ENCODE data around the gene PTPN3. TPM values are rescaled to one million over a fixed set of nuclear protein-coding genes. Genes with fewer than 3 reads are reported as not detected.

PTPN3 gene
- total RNA-seq, 1 experiment from 2014 or later: 0.29 TPM

DNA sequence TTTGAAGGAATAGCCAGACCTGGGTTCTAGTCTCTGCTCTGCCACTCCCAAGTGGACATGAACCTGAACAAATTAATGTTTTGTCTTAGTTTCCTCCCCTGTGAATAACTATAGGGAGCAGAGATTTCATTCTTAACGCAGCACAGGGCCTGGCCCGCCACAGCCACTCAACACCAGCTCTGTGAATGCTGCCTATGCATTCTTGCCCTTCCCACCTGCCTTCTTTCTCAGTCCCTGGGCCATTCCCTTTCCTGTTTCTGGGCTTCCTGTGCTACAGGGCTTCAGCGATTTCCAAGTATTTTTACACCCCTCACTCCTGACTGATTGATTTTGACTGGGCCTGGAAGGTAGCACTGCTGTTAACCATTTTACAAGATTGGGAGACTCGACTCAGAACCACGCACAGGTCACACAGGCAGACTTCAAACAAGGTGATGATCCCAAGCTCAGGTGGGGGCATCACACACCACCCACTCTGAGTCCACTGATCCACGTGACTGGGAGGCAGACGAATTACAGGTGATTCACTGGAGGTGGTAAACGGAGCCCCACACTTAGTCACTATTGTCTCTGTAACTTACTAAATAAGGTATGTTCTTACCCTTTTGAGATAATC is 21.4 kb downstream of the PTPN3 start:
- DNase-seq (ENCODE audit: low read depth): no peak

DNA sequence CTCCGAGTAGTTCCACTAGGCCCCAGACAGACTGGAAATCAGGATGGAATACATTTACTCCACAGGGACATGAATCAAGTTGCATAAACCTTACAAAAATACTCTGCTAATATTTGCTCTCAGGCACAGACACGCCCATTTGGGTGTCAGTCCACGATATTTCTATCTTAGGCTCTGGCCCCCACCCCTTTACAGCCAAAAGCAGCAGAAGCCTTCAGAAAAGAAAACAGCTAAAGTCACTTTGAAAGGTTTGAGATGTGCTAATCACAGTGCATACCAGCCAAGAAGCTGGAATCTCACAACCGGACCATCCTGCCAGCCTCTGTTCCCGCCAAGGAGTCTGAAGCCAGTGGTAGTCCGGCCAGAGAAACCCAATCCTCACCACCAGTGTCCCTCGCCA is 22.6 kb downstream of the PTPN3 start:
- no peak for DNase-seq (ENCODE audit: low read depth)

GRCh38 chr9:109474944-109475343 is 23.2 kb downstream of the PTPN3 start:
- DNase-seq (ENCODE audit: low read depth): no peak

DNA sequence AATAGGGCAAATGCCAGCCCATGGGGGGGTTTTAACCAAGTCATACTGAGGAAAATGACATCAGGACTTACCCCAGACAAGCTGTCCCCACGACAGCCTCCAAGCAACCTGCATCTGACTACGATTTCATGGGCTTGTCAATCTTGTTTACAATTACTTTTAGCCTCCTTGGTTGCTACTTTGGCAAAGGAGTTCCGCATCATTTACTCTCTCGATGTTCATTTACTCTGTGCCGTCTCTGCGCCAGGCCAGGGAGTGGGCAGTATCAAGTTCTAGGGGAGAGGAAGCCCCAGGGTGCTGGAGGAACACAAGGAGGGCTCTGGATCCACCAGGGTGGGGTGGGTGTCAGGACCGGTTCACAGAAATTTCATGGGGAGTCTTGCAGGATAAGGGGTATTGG is 23.9 kb downstream of the PTPN3 start:
- DNase-seq (ENCODE audit: low read depth): no peak

DNA sequence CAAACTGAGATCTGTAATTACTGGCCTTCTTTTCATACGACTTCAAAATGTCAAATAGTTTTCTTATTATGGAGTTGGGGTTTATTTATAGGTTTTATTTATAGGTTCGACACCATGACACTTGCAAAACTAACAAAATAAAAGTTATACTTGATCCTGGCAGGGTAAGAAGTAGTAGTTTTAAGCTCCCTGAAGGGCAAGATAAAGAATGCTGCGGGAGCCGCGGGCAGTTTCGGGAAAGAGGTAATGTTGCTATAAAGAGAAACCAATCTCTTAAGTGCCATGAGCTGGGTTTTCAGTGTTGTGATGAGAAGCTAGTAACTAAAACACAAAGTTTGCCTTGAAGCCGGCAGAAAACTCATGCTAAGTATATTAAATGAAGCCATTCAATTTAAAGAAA is 24.8 kb downstream of the PTPN3 start:
- no peak for DNase-seq (ENCODE audit: low read depth)

- no peak for DNase-seq (ENCODE audit: low read depth)
These were observed 26.4 kb downstream of the PTPN3 start for GRCh38 chr9:109471475-109472393.

DNA sequence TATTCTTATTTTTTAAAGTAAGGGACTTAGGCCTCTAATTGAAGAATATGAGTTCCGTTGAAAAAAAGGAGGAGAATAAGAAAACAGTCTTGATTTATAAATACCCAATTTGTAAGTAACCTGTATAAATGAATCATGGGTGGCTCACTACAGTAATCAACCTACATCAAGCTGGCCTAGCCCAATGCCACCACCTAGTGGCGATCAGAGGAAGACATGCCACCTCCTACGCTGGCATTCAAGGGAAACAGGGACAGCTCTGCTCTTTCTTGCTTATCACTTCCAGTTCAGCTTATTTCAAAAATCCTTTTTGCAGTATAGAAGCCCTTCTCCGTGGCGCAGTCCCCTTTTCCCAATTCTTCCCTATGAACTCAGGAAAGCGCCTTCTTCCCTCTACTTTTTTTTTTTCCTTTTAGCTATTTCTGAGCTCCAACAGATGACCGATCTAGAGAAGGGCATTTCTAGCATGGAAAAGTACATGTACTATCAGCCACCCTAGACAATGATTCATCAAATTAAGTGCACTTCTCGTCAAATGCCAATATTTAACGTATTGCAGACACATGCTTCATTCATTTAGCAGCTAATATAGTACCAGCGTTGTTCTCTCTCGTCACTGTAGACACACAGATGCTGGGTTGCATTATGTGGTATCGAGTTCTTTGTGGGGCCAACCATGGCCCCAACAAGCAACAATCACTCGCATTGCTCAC is 28.3 kb downstream of the PTPN3 start:
- DNase-seq (ENCODE audit: low read depth): peak; percentile 55

GRCh38 chr9:109468927-109469326 is 29.2 kb downstream of the PTPN3 start:
- no peak for DNase-seq (ENCODE audit: low read depth)

GRCh38 chr9:109467936-109468335 is 30.2 kb downstream of the PTPN3 start:
- no peak for DNase-seq (ENCODE audit: low read depth)

DNA sequence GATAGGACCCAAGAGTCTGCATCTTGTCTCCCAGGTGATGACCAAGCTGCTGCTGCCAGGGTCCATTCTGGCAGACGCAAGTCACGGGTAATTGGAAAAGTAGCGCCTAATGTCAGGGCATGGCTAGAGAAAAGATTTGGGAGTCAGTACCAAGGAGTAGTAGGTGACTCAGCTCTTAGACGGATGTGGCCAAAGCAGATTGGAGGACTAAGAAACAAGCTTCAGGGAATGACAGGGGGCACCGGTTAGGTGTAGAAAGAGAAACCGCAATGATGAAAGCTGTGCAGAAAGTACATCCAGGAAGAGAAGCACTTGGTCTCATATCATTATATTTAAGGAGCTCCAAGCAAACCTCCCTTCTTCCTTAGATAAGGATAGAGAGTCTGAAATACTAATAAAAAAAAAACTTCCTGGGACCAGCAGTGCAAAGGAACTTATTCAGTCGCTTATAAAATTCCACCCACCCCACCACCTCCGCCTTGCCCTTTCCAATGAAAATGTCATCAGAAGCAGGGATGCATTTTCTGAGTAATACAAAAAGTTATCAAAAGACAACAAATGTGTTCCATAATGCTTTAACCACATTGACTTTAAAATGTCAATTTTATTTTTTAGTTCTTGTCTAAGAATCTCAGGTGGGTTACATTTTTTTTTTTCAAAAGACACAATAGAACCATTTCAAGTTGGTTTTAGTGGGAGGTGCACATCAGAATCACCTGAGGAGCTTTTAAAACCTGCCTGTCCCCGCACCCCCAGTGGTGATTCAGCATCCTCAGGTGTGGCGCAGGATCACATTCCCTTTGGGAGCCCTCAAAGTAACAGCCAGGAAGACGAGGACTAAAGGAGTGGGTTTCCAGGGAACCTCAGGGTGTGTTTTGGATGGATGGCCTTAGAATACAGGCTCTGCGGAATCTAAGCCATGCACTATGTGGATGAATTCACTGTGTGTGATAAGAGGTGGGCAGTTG is 31.2 kb downstream of the PTPN3 start:
- DNase-seq (ENCODE audit: low read depth): no peak

GRCh38 chr9:109463924-109464625 is 34.0 kb downstream of the PTPN3 start:
- DNase-seq (ENCODE audit: low read depth): no peak

GRCh38 chr9:109460576-109460975 is 37.5 kb downstream of the PTPN3 start:
- no peak for DNase-seq (ENCODE audit: low read depth)

GRCh38 chr9:109459423-109459822 is 38.7 kb downstream of the PTPN3 start:
- DNase-seq (ENCODE audit: low read depth): no peak

DNA sequence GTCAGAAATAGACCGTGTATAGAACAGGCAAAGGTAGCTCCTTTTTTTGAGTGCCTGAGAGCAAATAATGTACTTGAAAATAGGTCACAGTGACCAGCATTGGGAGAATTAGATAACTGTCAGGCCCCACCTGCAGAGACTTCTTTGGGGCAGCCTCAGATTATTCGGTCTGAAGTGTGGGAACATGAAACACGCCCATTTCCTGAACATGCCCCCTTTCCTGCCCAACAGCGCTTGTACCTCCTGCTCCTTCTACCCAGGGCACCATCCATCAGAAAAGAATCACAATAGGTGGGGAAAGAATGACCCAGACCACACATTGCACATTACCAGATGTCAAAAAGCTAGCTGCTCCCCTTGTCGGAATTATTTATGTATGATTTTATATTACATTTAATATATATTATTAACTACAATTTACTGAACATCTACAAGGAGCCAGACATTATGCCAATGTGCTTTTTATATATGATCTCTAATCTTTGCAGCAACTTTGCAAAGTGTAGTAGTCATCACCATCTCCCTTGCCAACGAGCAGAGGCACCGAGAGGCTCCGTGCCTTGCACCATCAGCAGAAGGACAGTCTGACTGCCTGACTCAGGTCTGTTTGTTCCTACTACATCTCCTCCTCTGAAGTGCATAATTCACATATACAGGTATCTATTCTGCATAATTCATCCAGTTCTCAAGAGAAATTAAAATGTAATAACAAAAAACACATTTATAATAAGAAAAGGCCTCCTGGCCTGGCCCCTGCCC is 39.5 kb downstream of the PTPN3 start:
- no peak for DNase-seq (ENCODE audit: low read depth)

DNA sequence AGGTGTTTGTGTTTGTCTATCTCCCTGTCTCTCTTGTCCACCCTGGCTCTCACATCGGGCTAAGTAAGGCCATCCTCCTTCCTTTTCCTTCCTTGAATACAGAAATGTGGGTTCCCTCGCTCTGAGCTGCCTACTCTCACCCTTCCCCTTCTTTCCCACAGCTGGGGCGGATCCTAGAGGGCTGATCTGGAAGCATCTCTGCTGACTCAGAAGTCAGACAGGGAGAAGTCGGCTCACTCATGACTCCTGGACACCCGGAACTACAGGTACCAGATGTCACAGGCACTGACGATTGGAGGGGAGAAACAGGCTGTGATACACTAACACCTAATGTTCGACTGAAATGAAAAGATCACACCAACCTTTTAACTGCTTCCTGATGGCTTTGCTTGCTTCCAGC is 41.3 kb downstream of the PTPN3 start:
- DNase-seq (ENCODE audit: low read depth): no peak

- DNase-seq (ENCODE audit: low read depth): no peak
These were observed 42.2 kb downstream of the PTPN3 start for GRCh38 chr9:109455861-109456260.

DNA sequence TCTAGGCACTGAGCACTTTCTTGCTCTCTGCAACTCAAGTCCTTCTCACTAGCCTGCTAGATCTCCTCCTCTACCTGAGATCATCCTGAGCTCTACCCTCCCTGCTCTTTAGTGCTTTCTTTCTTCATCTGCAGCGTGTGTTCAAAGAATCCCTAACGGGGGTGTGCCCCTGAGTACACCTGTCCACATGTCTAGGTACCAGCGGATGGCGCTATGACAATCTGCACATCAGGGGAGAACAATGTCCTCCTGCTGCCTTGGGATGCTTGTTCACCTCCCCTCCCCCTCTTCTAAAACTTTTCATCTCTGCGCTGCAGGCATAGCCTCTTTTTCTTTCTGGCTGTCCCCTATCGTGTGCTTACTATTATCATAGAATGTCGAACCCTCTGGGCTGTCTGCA is 42.7 kb downstream of the PTPN3 start:
- DNase-seq (ENCODE audit: low read depth): no peak

- no peak for DNase-seq (ENCODE audit: low read depth)
These were observed 43.4 kb downstream of the PTPN3 start for GRCh38 chr9:109454601-109455155.

DNA sequence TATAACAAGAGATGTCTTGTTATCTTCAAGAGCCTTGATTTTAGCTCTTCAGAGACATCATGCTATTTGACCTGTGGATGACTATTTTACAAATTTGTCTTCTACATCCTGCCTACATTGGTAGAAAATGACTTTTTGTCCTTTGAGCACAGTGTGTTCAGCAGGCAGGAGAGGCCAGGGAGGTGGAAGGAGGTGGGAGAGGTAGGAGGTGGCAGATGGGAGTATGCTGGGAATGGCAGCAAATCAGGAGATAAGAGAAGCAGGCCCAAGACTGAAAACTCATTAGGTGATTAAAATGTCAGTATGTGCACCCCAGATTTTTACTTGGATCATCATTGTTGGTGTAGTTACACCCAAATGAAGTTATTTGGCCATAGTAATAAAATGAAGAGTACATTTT is 44.1 kb downstream of the PTPN3 start:
- DNase-seq (ENCODE audit: low read depth): no peak

Measured in LHCN-M2 (cell line).